Esophagus muscularis mucosa (tissue), 4 donors: ENCODE data around the gene CDHR2. TPM values are rescaled to one million over a fixed set of nuclear protein-coding genes. Genes with fewer than 3 reads are reported as not detected.

Experiments used
- DNase-seq: peaks from one replicate; pipeline ENCODE4 v3.0.0-alpha.2; 2017; ENCODE audit errors: extremely low spot score
- H3K27ac ChIP-seq, 4 donors: fragments of 200-600 bp; sonication (generic); replicated peaks in 1 of 4; 1 replicate in 3 of 4; 2 replicates in 1 of 4; pipeline ENCODE4 v1.5.1; 2016 to 2019; ENCODE audit warnings: mild to moderate bottlenecking in 1 of 4
- H3K27me3 ChIP-seq, 4 donors: fragments of 200-600 bp; sonication (generic); one replicate each; pipeline versions ENCODE4 v1.5.1 to v1.6.0; 2016 to 2019
- H3K36me3 ChIP-seq, 4 donors: fragments of 200-600 bp; sonication (generic); one replicate each; pipeline ENCODE4 v1.5.1; 2016 to 2019
- H3K4me1 ChIP-seq, 4 donors: fragments of 200-600 bp; sonication (generic); one replicate each; pipeline ENCODE4 v1.5.1; 2016 to 2019
- H3K4me3 ChIP-seq, 4 donors: fragments of 200-600 bp; sonication (generic); 1 replicate in 2 of 4; 2 replicates in 2 of 4; pipeline ENCODE4 v1.5.1; 2016 to 2019; ENCODE audit warnings: mild to moderate bottlenecking in 4 of 4, moderate library complexity in 1 of 4
- H3K9me3 ChIP-seq, 4 donors: fragments of 200-600 bp; sonication (generic); 1 replicate in 3 of 4; 2 replicates in 1 of 4; pipeline ENCODE4 v1.5.1; 2016 to 2019
- EP300 ChIP-seq: sonication (generic); formaldehyde crosslinking; IDR thresholded peaks from one replicate; pipeline ENCODE4 v1.6.1; 2017; ENCODE audit warnings: antibody characterized with exemption
- POLR2A ChIP-seq: fragments of 450-650 bp; IDR thresholded peaks from one replicate; pipeline ENCODE4 v1.6.1; 2017; ENCODE audit warnings: antibody characterized with exemption, moderate library complexity, mild to moderate bottlenecking, low read depth
- POLR2AphosphoS5 ChIP-seq, 2 donors: sonication (generic); formaldehyde crosslinking; IDR thresholded peaks; one replicate each; pipeline ENCODE4 v1.6.1; 2017; ENCODE audit warnings: antibody characterized with exemption in 2 of 2
- WGBS: methylation state at CpG from one replicate; pipeline ENCODE4 v1.1.5; 2018; 5-methylcytosine and 5-hydroxymethylcytosine counted together
- intact Hi-C: fragments of 100-400 bp; cut with DNase I; formaldehyde crosslinking; loops from one replicate; pipeline ENCODE4 v1.15.1; 2023
- total RNA-seq, 4 donors: library from RNA; depleted of rRNA; stranded (reverse); fragments of >200 nt; gene quantifications; one replicate each; pipeline versions ENCODE4 v1.1.0 to v1.2.1, GENCODE V29; 2016
- TF ChIP-seq, protein P1 (sequence below), 3 experiments: fragments of 200-600 bp in 2 of 3; fragments of 450-650 bp in 1 of 3; sonication (generic) in 2 of 3; IDR thresholded peaks; one replicate each; pipeline ENCODE4 v1.5.1; 2017 to 2019; ENCODE audit warnings: antibody characterized with exemption in 3 of 3, mild to moderate bottlenecking in 2 of 3, moderate library complexity in 1 of 3

CDHR2 gene
- total RNA-seq, 4 donors from 2014 or later = 0.92 TPM; not detected in 3

DNA sequence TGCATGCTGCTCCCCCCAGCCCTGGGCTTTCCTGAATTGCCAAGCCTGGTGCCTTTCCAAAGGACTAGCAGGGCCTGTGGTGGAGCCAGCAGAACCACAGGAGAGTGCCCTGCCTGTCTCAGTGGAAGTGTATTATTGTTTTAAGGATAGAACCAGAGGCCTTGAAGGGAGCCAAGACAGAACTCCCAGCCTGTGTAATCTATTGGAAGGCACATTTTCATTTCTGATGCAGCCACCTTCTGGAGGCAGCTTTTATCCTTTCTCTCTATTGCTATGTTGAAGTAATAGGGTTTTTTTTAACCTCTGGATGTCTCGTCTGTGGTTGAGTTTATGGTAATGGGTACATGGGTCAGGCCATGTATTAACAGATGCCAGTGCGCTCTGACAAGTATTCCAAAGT, 41.2 kb upstream of the CDHR2 start:
- Histone ChIP-seq H3K4me1 (no peaks in the 10 kb centered on the region), H3K9me3 (no peaks in the 10 kb centered on the region), H3K27ac (no peak overlapping the region), H3K4me3 (no peak overlapping the region), H3K27me3 (no peaks in the 10 kb centered on the region), H3K36me3 (peaks cover 36 to 73% (median 58%) of the 10 kb centered on the region in 4 donors)
- DNase-seq = no peak
- intact Hi-C loops = no loop called here
- WGBS = 78% methylated on average over 2 of the region's 2 CpGs
- TF ChIP-seq, protein P1, sequence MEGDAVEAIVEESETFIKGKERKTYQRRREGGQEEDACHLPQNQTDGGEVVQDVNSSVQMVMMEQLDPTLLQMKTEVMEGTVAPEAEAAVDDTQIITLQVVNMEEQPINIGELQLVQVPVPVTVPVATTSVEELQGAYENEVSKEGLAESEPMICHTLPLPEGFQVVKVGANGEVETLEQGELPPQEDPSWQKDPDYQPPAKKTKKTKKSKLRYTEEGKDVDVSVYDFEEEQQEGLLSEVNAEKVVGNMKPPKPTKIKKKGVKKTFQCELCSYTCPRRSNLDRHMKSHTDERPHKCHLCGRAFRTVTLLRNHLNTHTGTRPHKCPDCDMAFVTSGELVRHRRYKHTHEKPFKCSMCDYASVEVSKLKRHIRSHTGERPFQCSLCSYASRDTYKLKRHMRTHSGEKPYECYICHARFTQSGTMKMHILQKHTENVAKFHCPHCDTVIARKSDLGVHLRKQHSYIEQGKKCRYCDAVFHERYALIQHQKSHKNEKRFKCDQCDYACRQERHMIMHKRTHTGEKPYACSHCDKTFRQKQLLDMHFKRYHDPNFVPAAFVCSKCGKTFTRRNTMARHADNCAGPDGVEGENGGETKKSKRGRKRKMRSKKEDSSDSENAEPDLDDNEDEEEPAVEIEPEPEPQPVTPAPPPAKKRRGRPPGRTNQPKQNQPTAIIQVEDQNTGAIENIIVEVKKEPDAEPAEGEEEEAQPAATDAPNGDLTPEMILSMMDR (IDR thresholded peaks at IDR 0.05) = no peak
- TF ChIP-seq EP300 (no peak), POLR2A (no peak), POLR2AphosphoS5 (IDR thresholded peaks at IDR 0.05) (no peak)

- Histone ChIP-seq H3K4me1 (no peaks in the 10 kb centered on the region), H3K27me3 (no peaks in the 10 kb centered on the region), H3K36me3 (peaks cover 36 to 66% (median 53%) of the 10 kb centered on the region in 4 donors), H3K9me3 (no peaks in the 10 kb centered on the region), H3K27ac (no peak overlapping the region), H3K4me3 (no peak overlapping the region)
- no peak for DNase-seq
- no peak for TF ChIP-seq POLR2A
- TF ChIP-seq POLR2AphosphoS5 (IDR thresholded peaks at IDR 0.05) = no peak
- TF ChIP-seq, protein P1 (IDR thresholded peaks at IDR 0.05) = no peak
- no peak for TF ChIP-seq EP300
- intact Hi-C loops = no loop called here
- WGBS = 73% methylated on average over 4 of the region's 4 CpGs
These were observed 40.5 kb upstream of the CDHR2 start for GRCh38 chr5:176508603-176509002.

- Histone ChIP-seq H3K27ac (no peak overlapping the region), H3K4me3 (no peak overlapping the region), H3K4me1 (no peaks in the 10 kb centered on the region), H3K9me3 (no peaks in the 10 kb centered on the region), H3K27me3 (no peaks in the 10 kb centered on the region), H3K36me3 (peaks cover under 1 to 14% (median 6%) of the 10 kb centered on the region in 4 donors)
- TF ChIP-seq EP300 (no peak), POLR2AphosphoS5 (IDR thresholded peaks at IDR 0.05) (no peak), POLR2A (no peak)
- TF ChIP-seq, protein P1 (IDR thresholded peaks at IDR 0.05) = no peak
- 86% methylated on average over 12 of the region's 12 CpGs for WGBS
- intact Hi-C loops = no loop called here
- DNase-seq = no peak
These were observed 35.4 kb upstream of the CDHR2 start for GRCh38 chr5:176513788-176514187.

DNA sequence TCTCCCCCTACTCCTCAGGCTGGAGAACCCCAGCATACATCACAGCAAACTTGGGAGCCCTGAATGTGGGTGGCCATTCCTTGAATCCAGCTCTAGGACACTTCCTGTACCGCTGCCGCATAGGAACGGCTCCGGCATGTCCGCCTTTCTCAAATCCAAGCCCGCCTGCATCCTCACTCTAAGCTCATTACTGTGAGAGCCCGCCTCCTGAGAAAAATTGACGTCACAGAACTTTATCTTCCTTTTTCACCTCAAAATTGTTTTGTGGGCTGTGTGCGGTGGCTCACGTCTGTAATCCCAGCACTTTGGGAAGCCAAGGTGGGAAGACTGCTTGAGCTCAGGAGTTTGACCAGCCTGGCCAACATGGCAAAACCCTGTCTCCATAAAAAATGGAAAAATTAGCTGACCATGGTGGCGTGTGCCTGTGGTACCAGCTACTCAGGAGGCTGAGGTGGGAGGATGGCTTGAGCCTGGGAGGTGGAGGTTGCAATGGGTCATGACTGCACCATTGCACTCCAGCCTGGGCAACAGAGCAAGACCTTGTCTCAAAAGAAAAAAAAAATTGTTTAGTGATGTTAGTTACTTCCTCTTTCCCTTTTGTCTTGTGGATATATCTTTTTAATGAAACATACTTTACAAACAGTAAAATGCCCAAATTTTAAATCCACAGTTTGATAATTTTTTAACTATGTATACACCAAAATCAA, 34.7 kb upstream of the CDHR2 start:
- DNase-seq = no peak
- peaks cover 0 to 8% (median 1%) of the 10 kb centered on the region in 4 donors for H3K36me3 ChIP-seq
- no peaks in the 10 kb centered on the region for H3K27me3 ChIP-seq
- no peak overlapping the region for H3K4me3 ChIP-seq
- no peaks in the 10 kb centered on the region for H3K4me1 ChIP-seq
- H3K27ac ChIP-seq = no peak overlapping the region
- no peaks in the 10 kb centered on the region for H3K9me3 ChIP-seq
- 85% methylated on average over 11 of the region's 11 CpGs for WGBS
- intact Hi-C loops = no loop called here
- TF ChIP-seq POLR2AphosphoS5 (IDR thresholded peaks at IDR 0.05) (no peak), POLR2A (no peak), EP300 (no peak)
- TF ChIP-seq, protein P1 (IDR thresholded peaks at IDR 0.05) = no peak

DNA sequence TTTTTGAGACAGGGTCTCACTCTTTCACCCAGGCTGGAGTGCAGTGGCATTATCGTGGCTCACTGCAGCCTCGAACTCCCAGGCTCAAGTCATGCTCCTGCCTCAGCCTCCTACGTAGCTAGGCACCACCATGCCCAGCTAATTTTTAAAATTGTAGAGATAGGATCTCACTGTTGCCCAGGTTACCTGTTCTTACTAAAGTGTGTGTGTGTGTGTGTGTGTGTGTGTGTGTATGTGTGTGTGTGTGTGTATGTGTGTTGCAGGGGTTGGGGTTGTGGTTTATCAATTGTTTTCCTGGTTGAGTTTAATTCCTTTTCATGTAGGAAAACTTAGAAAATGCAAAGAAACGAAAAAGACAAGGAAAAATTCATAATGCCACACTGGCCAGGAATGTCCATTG, 33.7 kb upstream of the CDHR2 start:
- no peak overlapping the region for H3K27ac ChIP-seq
- intact Hi-C loops = no loop called here
- no peaks in the 10 kb centered on the region for H3K9me3 ChIP-seq
- TF ChIP-seq EP300 = no peak
- TF ChIP-seq, protein P1 (IDR thresholded peaks at IDR 0.05) = no peak
- no peak for TF ChIP-seq POLR2AphosphoS5 (IDR thresholded peaks at IDR 0.05)
- TF ChIP-seq POLR2A = no peak
- H3K4me1 ChIP-seq = no peaks in the 10 kb centered on the region
- H3K4me3 ChIP-seq = no peak overlapping the region
- H3K27me3 ChIP-seq = no peaks in the 10 kb centered on the region
- DNase-seq = no peak
- 90% methylated on average over 4 of the region's 4 CpGs for WGBS
- H3K36me3 ChIP-seq = no peaks in the 10 kb centered on the region
